Endothelial cell of umbilical vein (primary cell): ENCODE data around the gene COL6A3. TPM values are rescaled to one million over a fixed set of nuclear protein-coding genes. Genes with fewer than 3 reads are reported as not detected.
A peak's percentile ranks its signal among the peaks of the same experiment; 100 is the strongest.

Source experiments
- BruUV-seq: library from RNA; stranded (reverse); fragments of 400-500 nt; replicated peaks from 2 replicates; lab custom pipeline; 2021; lab: Mats Ljungman, UMichigan
- CTCF ChIA-PET: fragments of 300-600, 350-600 bp; sonication (Branson Sonifier 250); formaldehyde crosslinking; loops from one replicate; lab custom pipeline; 2021; ENCODE audit warnings: antibody characterized with exemption, inconsistent platforms; lab: Charles Lee
- POLR2A ChIA-PET: fragments of 300-600, 350-600 bp; sonication (Branson Sonifier 250); formaldehyde crosslinking; loops from one replicate; lab custom pipeline; 2021; ENCODE audit warnings: antibody characterized with exemption, inconsistent platforms; lab: Charles Lee
- DNase-seq: peaks from one replicate; pipeline ENCODE4 v3.0.0-alpha.2; 2011; ENCODE audit warnings: low read depth, low spot score
- FAIRE-seq: peaks from 2 replicates; lab custom pipeline; 2011; peaks lifted over from hg19 to GRCh38; lab: Jason Lieb, UNC
- H2AFZ ChIP-seq: 2 replicates; pipeline ENCODE4 v1.6.0; 2012; ENCODE audit warnings: low read depth, low read length, control low read depth, inconsistent platforms
- H3K27ac ChIP-seq: 2 replicates; pipeline ENCODE4 v1.5.1; 2011; ENCODE audit warnings: low read depth, mild to moderate bottlenecking, control low read depth, low read length, moderate library complexity; ENCODE audit not compliant: insufficient read depth
- H3K27me3 ChIP-seq, 2 experiments: 2 replicates each; pipeline versions ENCODE4 v1.6.0 to v1.6.1; 2011; ENCODE audit warnings: low read length in 2 of 2, mixed read lengths in 1 of 2; ENCODE audit not compliant: control insufficient read depth in 2 of 2, insufficient read depth in 2 of 2
- H3K36me3 ChIP-seq, 2 experiments: 2 replicates in 1 of 2; 3 replicates in 1 of 2; pipeline ENCODE4 v1.5.1; 2011; ENCODE audit warnings: low read length in 2 of 2, mild to moderate bottlenecking in 1 of 2, moderate library complexity in 1 of 2; ENCODE audit not compliant: control insufficient read depth in 2 of 2, insufficient read depth in 2 of 2; ENCODE audit errors: extremely low read depth in 1 of 2
- H3K4me1 ChIP-seq: 3 replicates; pipeline ENCODE4 v1.5.1; 2011; ENCODE audit warnings: mild to moderate bottlenecking, low read length; ENCODE audit not compliant: control insufficient read depth, insufficient read depth; ENCODE audit errors: extremely low read depth
- H3K4me2 ChIP-seq: 2 replicates; pipeline ENCODE4 v1.6.1; 2011; ENCODE audit warnings: low read length, control low read depth, mixed read lengths; ENCODE audit not compliant: insufficient read depth
- H3K4me3 ChIP-seq, 3 experiments: fragments of 200-600 bp in 1 of 3; sonication (generic), shearing (Covaris generic) in 1 of 3; replicated peaks in 1 of 3; 2 replicates each; pipeline ENCODE4 v1.5.1; 2011 to 2016; ENCODE audit warnings: control low read depth in 3 of 3, low read length in 3 of 3, mild to moderate bottlenecking in 2 of 3, inconsistent platforms in 1 of 3, low read depth in 1 of 3, moderate library complexity in 1 of 3; ENCODE audit not compliant: insufficient read depth in 1 of 3
- H3K79me2 ChIP-seq: 2 replicates; pipeline ENCODE4 v1.6.0; 2012; ENCODE audit warnings: low read length, inconsistent platforms; ENCODE audit not compliant: control insufficient read depth, insufficient read depth
- H3K9ac ChIP-seq: replicated peaks from 2 replicates; pipeline ENCODE3; 2011; ENCODE audit warnings: low read length, control low read depth; ENCODE audit not compliant: insufficient read depth; ENCODE audit errors: extremely low read depth
- H3K9me1 ChIP-seq: replicated peaks from 3 replicates; pipeline ENCODE4 v1.6.0; 2011; ENCODE audit warnings: mild to moderate bottlenecking, low read length; ENCODE audit not compliant: control insufficient read depth, insufficient read depth; ENCODE audit errors: extremely low read depth
- H3K9me3 ChIP-seq: replicated peaks from 2 replicates; pipeline ENCODE4 v1.5.1; 2012; ENCODE audit warnings: low read length, inconsistent platforms; ENCODE audit not compliant: control insufficient read depth, insufficient read depth
- H4K20me1 ChIP-seq: replicated peaks from 2 replicates; pipeline ENCODE3; 2011; ENCODE audit warnings: mild to moderate bottlenecking, low read length; ENCODE audit not compliant: control insufficient read depth, insufficient read depth; ENCODE audit errors: extremely low read depth
- CTCF ChIP-seq, 2 donors: IDR thresholded peaks; 1 replicate in 1 of 2; 2 replicates in 1 of 2; pipeline ENCODE4 v1.5.1; 2011; ENCODE audit warnings: low read length in 2 of 2, mild to moderate bottlenecking in 2 of 2, moderate library complexity in 2 of 2, control low read depth in 1 of 2, inconsistent platforms in 1 of 2, low read depth in 1 of 2; ENCODE audit not compliant: insufficient read depth in 1 of 2; ENCODE audit errors: extremely low read depth in 1 of 2
- EZH2 ChIP-seq: IDR thresholded peaks from 2 replicates; pipeline ENCODE4 v1.6.1; 2012; ENCODE audit warnings: borderline replicate concordance, low read depth, mild to moderate bottlenecking, moderate library complexity, low read length, inconsistent platforms; ENCODE audit not compliant: severe bottlenecking
- dilution Hi-C: fragments of 300-500 bp; cut with MboI; formaldehyde crosslinking; loops from one replicate; pipeline ENCODE4 v1.15.0; 2019; ENCODE audit warnings: low sequenced_read_pairs; ENCODE audit not compliant: extremely low pct_ligation_motif_present
- intact Hi-C: fragments of 100-400 bp; cut with micrococcal nuclease; formaldehyde crosslinking; loops from one replicate; pipeline ENCODE4 v1.10.0; 2022
- polyA plus RNA-seq, 4 experiments: library from polyadenylated mRNA; depleted of rRNA in 3 of 4; stranded (reverse) in 3 of 4; unstranded in 1 of 4; fragments of >200 nt; gene quantifications; 2 replicates each; pipeline versions ENCODE4 v1.2.1 to v1.2.3, GENCODE V29; 2011 to 2012; ENCODE audit warnings: missing spikeins in 1 of 4
- total RNA-seq: library from RNA; stranded (reverse); gene quantifications from 2 replicates; pipeline ENCODE4 v1.2.3, GENCODE V29; 2021

Gene COL6A3
- total and polyA plus RNA-seq, 2 donors (not counting 3 experiments of a cell fraction or from before 2014, with no cell fraction given): 0.03 TPM; not detected in 1

- DNase-seq: no peak
Measured at GRCh38 chr2:237322564-237322963, 91.4 kb downstream of the COL6A3 start.

More at GRCh38 chr2:237322564-237322963, 91.4 kb downstream of the COL6A3 start:
- H3K79me2 ChIP-seq: no peaks in the 10 kb centered on the region
- dilution Hi-C loops: no loop called here
- H3K9me1 ChIP-seq: no peaks in the 10 kb centered on the region
- H3K27me3 ChIP-seq: peaks cover 4 to 7% of the 10 kb centered on the region in 2 experiments
- BruUV-seq: no TSS peak
- no peaks in the 10 kb centered on the region for H3K36me3 ChIP-seq
- H3K9ac ChIP-seq: no peak overlapping the region
- H4K20me1 ChIP-seq: no peaks in the 10 kb centered on the region
- no peak overlapping the region for H2AFZ ChIP-seq
- intact Hi-C loops: loop anchor here (1.0 to 5.0 kb wide), 3 partner anchors 158 to 200 kb away; no protein-coding TSS in a partner anchor
- no peak overlapping the region for H3K4me3 ChIP-seq
- ChIA-PET CTCF (interaction anchor here (1.0 kb wide), 1 partner anchor 68 kb away, joined by 3 read pairs; no protein-coding TSS in a partner anchor), POLR2A (no interaction called here)
- no peak overlapping the region for H3K4me2 ChIP-seq
- no peaks in the 10 kb centered on the region for H3K9me3 ChIP-seq
- no peak overlapping the region for H3K27ac ChIP-seq
- FAIRE-seq: no peak
- no peaks in the 10 kb centered on the region for H3K4me1 ChIP-seq
- TF ChIP-seq EZH2: no peak
- TF ChIP-seq CTCF (IDR thresholded peaks at IDR 0.05; ENCODE audit: extremely low read depth in 1 of 2, insufficient read depth in 1 of 2, low read depth in 1 of 2, low read length in 2 of 2): peak in 1 of 2 donors; percentile 42
